Endothelial cell of umbilical vein (primary cell): Measurements from ENCODE around the gene ANKRD35.

ENCODE experiments used
- CTCF ChIP-seq, 2 donors: IDR thresholded peaks; 1 replicate in 1 of 2; 2 replicates in 1 of 2; pipeline ENCODE4 v1.5.1; 2011; ENCODE audit warnings: low read length in 2 of 2, mild to moderate bottlenecking in 2 of 2, moderate library complexity in 2 of 2, control low read depth in 1 of 2, inconsistent platforms in 1 of 2, low read depth in 1 of 2; ENCODE audit not compliant: insufficient read depth in 1 of 2; ENCODE audit errors: extremely low read depth in 1 of 2
- EZH2 ChIP-seq: IDR thresholded peaks from 2 replicates; pipeline ENCODE4 v1.6.1; 2012; ENCODE audit warnings: borderline replicate concordance, low read depth, mild to moderate bottlenecking, moderate library complexity, low read length, inconsistent platforms; ENCODE audit not compliant: severe bottlenecking
- FOS ChIP-seq: IDR thresholded peaks from 2 replicates; pipeline ENCODE4 v1.6.1; 2011; ENCODE audit warnings: mild to moderate bottlenecking, low read length, moderate library complexity, borderline replicate concordance; ENCODE audit not compliant: insufficient read depth
- JUN ChIP-seq: IDR thresholded peaks from 2 replicates; pipeline ENCODE4 v1.6.1; 2011; ENCODE audit warnings: borderline replicate concordance, low read depth; ENCODE audit not compliant: insufficient read length, insufficient read depth
- MAX ChIP-seq: IDR thresholded peaks from 2 replicates; pipeline ENCODE4 v1.6.1; 2011; ENCODE audit not compliant: insufficient read depth, insufficient read length
- POLR2AphosphoS5 ChIP-seq: IDR thresholded peaks from 2 replicates; pipeline ENCODE4 v1.6.1; 2012; ENCODE audit warnings: low read depth, mild to moderate bottlenecking, control low read depth, low read length, moderate library complexity; ENCODE audit not compliant: insufficient read depth

DNA sequence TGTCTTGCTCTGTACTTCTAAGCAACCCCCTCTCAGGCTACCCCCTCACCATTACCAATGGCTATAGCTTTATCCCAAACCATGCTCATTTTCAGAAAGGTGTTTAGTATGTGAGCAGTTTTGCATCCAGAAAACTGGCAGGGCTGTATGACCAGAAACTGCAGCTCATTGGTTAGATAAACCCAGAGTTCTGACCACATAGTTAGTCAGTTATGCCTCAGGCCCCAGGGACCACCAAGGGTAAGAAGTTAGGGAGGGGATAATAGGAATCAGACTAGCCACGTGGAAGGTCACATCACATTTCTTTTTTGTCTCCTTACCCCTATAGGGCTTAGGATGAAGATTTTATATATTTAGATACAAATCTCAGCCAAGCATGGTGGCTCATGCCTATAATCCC lies 23.0 kb upstream of the ANKRD35 start:
- no peak for TF ChIP-seq CTCF (IDR thresholded peaks at IDR 0.05; ENCODE audit: extremely low read depth in 1 of 2, insufficient read depth in 1 of 2, low read depth in 1 of 2, low read length in 2 of 2)
- TF ChIP-seq FOS, result no peak
- no peak for TF ChIP-seq MAX
- TF ChIP-seq JUN, result no peak
- no peak for TF ChIP-seq EZH2
- no peak for TF ChIP-seq POLR2AphosphoS5
